Head of caudate nucleus (tissue), 42 donors: ENCODE measurements around the gene ACSL1.

Source experiments
- DNase-seq, 42 donors: peaks; one replicate each; pipeline versions ENCODE4 v3.0.0 to v3.0.0-alpha.2; 2020 to 2021; ENCODE audit warnings: mixed read lengths in 7 of 42
- intact Hi-C: fragments of 100-400 bp; cut with DNase I; formaldehyde crosslinking; loops from one replicate; pipeline ENCODE4 v1.15.0; 2022

Gene ACSL1

GRCh38 chr4:184825896-184826690, at the start of gene ACSL1:
Gene ACSL1 (minus strand): TSS chr4:184825968. CDS start chr4:184803514, 22,454 bp downstream.
- intact Hi-C loops: loop anchor here (5.0 kb wide), 1 partner anchor 179 kb away; the partner anchor contains the start of genes CASP3 and PRIMPOL
- DNase-seq: peak; percentile 71 to 96 (median 89)

GRCh38 chr4:184873054-184873453, 47.3 kb upstream of the ACSL1 start:
- intact Hi-C loops: no loop called here
- DNase-seq: no peak

- intact Hi-C loops: no loop called here
- no peak for DNase-seq
Observed at GRCh38 chr4:184870718-184871117, 45.0 kb upstream of the ACSL1 start.

- no peak for DNase-seq
- intact Hi-C loops: no loop called here
Observed at GRCh38 chr4:184868623-184869022, 42.9 kb upstream of the ACSL1 start.

GRCh38 chr4:184863916-184864315, 38.1 kb upstream of the ACSL1 start:
- intact Hi-C loops: no loop called here
- DNase-seq: no peak

- intact Hi-C loops: no loop called here
Observed at GRCh38 chr4:184861047-184861446, 35.3 kb upstream of the ACSL1 start.

GRCh38 chr4:184860018-184860779, 34.4 kb upstream of the ACSL1 start:
- intact Hi-C loops: no loop called here
- no peak for DNase-seq

More at GRCh38 chr4:184861047-184861446, 35.3 kb upstream of the ACSL1 start:
- no peak for DNase-seq

GRCh38 chr4:184857441-184858121, 31.8 kb upstream of the ACSL1 start:
- DNase-seq: no peak
- intact Hi-C loops: no loop called here

GRCh38 chr4:184856277-184856609, 30.5 kb upstream of the ACSL1 start:
- intact Hi-C loops: no loop called here
- no peak for DNase-seq

GRCh38 chr4:184854673-184855072, 28.9 kb upstream of the ACSL1 start:
- intact Hi-C loops: no loop called here
- DNase-seq: peak in 5 of 42 donors; percentile 12 to 56 (median 25)

GRCh38 chr4:184853436-184853835, 27.7 kb upstream of the ACSL1 start:
- intact Hi-C loops: no loop called here
- peak in 3 of 42 donors; percentile 5 to 48 (median 18) for DNase-seq

- intact Hi-C loops: no loop called here
- no peak for DNase-seq
Observed at GRCh38 chr4:184851886-184852285, 26.1 kb upstream of the ACSL1 start.

GRCh38 chr4:184851200-184851541, 25.4 kb upstream of the ACSL1 start:
- intact Hi-C loops: no loop called here
- DNase-seq: peak in 5 of 42 donors; percentile 10 to 46 (median 31)

- intact Hi-C loops: no loop called here
- no peak for DNase-seq
Observed at GRCh38 chr4:184850431-184851199, 24.8 kb upstream of the ACSL1 start.

- intact Hi-C loops: no loop called here
- no peak for DNase-seq
Observed at GRCh38 chr4:184850018-184850417, 24.2 kb upstream of the ACSL1 start.

GRCh38 chr4:184849185-184849584, 23.4 kb upstream of the ACSL1 start:
- no peak for DNase-seq
- intact Hi-C loops: no loop called here

GRCh38 chr4:184848510-184848909, 22.7 kb upstream of the ACSL1 start:
- intact Hi-C loops: no loop called here
- peak in 2 of 42 donors; percentile 42 to 51 for DNase-seq

- DNase-seq: no peak
- intact Hi-C loops: no loop called here
Observed at GRCh38 chr4:184846531-184846930, 20.8 kb upstream of the ACSL1 start.

- intact Hi-C loops: no loop called here
- no peak for DNase-seq
Observed at GRCh38 chr4:184845367-184846021, 19.7 kb upstream of the ACSL1 start.
